ENCODE results near the gene CCSER1. TPM values are rescaled to one million over a fixed set of nuclear protein-coding genes. Genes with fewer than 3 reads are reported as not detected.

The CCSER1 gene
- total RNA-seq, 1 donor from 2014 or later: not detected

- intact Hi-C loops (cut with micrococcal nuclease): no loop called here
- Mint-ChIP-seq H3K36me3 (ENCODE audit: low read depth) (no peaks in the 10 kb centered on the region), H3K4me3 (ENCODE audit: low read depth) (no peak overlapping the region), H3K27ac (no peak overlapping the region), H3K4me1 (ENCODE audit: low read depth) (no peaks in the 10 kb centered on the region), H3K9me3 (no peaks in the 10 kb centered on the region), H3K27me3 (ENCODE audit: low read depth) (no peaks in the 10 kb centered on the region)
- DNase-seq (ENCODE audit: low spot score): no peak
Measured at GRCh38 chr4:90220459-90220858, 93.3 kb downstream of the CCSER1 start.

GRCh38 chr4:90226734-90227133, 99.5 kb downstream of the CCSER1 start:
- no peak overlapping the region for H3K4me3 Mint-ChIP-seq (ENCODE audit: low read depth)

GRCh38 chr4:90227177-90227576, 100.0 kb downstream of the CCSER1 start:
- Mint-ChIP-seq H3K36me3 (ENCODE audit: low read depth) (no peaks in the 10 kb centered on the region), H3K4me1 (ENCODE audit: low read depth) (no peaks in the 10 kb centered on the region), H3K27me3 (ENCODE audit: low read depth) (no peaks in the 10 kb centered on the region), H3K9me3 (no peaks in the 10 kb centered on the region), H3K4me3 (ENCODE audit: low read depth) (no peak overlapping the region), H3K27ac (no peak overlapping the region)
- DNase-seq (ENCODE audit: low spot score): no peak
- intact Hi-C loops (cut with micrococcal nuclease): no loop called here

More at GRCh38 chr4:90226734-90227133, 99.5 kb downstream of the CCSER1 start:
- Mint-ChIP-seq H3K27me3 (ENCODE audit: low read depth) (no peaks in the 10 kb centered on the region), H3K9me3 (no peaks in the 10 kb centered on the region), H3K27ac (no peak overlapping the region), H3K36me3 (ENCODE audit: low read depth) (no peaks in the 10 kb centered on the region), H3K4me1 (ENCODE audit: low read depth) (no peaks in the 10 kb centered on the region)
- intact Hi-C loops (cut with micrococcal nuclease): no loop called here
- DNase-seq (ENCODE audit: low spot score): no peak

- Mint-ChIP-seq H3K9me3 (no peaks in the 10 kb centered on the region), H3K27ac (no peak overlapping the region), H3K36me3 (ENCODE audit: low read depth) (no peaks in the 10 kb centered on the region), H3K4me3 (ENCODE audit: low read depth) (no peak overlapping the region), H3K4me1 (ENCODE audit: low read depth) (no peaks in the 10 kb centered on the region), H3K27me3 (ENCODE audit: low read depth) (no peaks in the 10 kb centered on the region)
- no peak for DNase-seq (ENCODE audit: low spot score)
- intact Hi-C loops (cut with micrococcal nuclease): no loop called here
Measured at GRCh38 chr4:90234916-90235547, 107.8 kb downstream of the CCSER1 start.

GRCh38 chr4:90237751-90238530, 110.7 kb downstream of the CCSER1 start:
- Mint-ChIP-seq H3K27me3 (ENCODE audit: low read depth) (no peaks in the 10 kb centered on the region), H3K9me3 (no peaks in the 10 kb centered on the region), H3K36me3 (ENCODE audit: low read depth) (no peaks in the 10 kb centered on the region), H3K27ac (no peak overlapping the region), H3K4me3 (ENCODE audit: low read depth) (no peak overlapping the region), H3K4me1 (ENCODE audit: low read depth) (no peaks in the 10 kb centered on the region)
- no peak for DNase-seq (ENCODE audit: low spot score)
- intact Hi-C loops (cut with micrococcal nuclease): no loop called here

GRCh38 chr4:90240333-90240732, 113.1 kb downstream of the CCSER1 start:
- no peak overlapping the region for H3K27ac Mint-ChIP-seq
- no peaks in the 10 kb centered on the region for H3K36me3 Mint-ChIP-seq (ENCODE audit: low read depth)
- no peak for DNase-seq (ENCODE audit: low spot score)
- no peak overlapping the region for H3K4me3 Mint-ChIP-seq (ENCODE audit: low read depth)
- intact Hi-C loops (cut with micrococcal nuclease): no loop called here
- H3K4me1 Mint-ChIP-seq (ENCODE audit: low read depth): no peaks in the 10 kb centered on the region
- H3K27me3 Mint-ChIP-seq (ENCODE audit: low read depth): no peaks in the 10 kb centered on the region
- H3K9me3 Mint-ChIP-seq: no peaks in the 10 kb centered on the region

- no peaks in the 10 kb centered on the region for H3K4me1 Mint-ChIP-seq (ENCODE audit: low read depth)
- no peak overlapping the region for H3K4me3 Mint-ChIP-seq (ENCODE audit: low read depth)
- intact Hi-C loops (cut with micrococcal nuclease): no loop called here
- H3K36me3 Mint-ChIP-seq (ENCODE audit: low read depth): no peaks in the 10 kb centered on the region
- H3K27ac Mint-ChIP-seq: no peak overlapping the region
- no peaks in the 10 kb centered on the region for H3K9me3 Mint-ChIP-seq
- DNase-seq (ENCODE audit: low spot score): no peak
- H3K27me3 Mint-ChIP-seq (ENCODE audit: low read depth): no peaks in the 10 kb centered on the region
Measured at GRCh38 chr4:90241008-90241407, 113.8 kb downstream of the CCSER1 start.

GRCh38 chr4:90245837-90246236, 118.6 kb downstream of the CCSER1 start:
- H3K4me1 Mint-ChIP-seq (ENCODE audit: low read depth): no peaks in the 10 kb centered on the region
- H3K27me3 Mint-ChIP-seq (ENCODE audit: low read depth): no peaks in the 10 kb centered on the region
- no peak for DNase-seq (ENCODE audit: low spot score)
- intact Hi-C loops (cut with micrococcal nuclease): no loop called here
- H3K9me3 Mint-ChIP-seq: no peaks in the 10 kb centered on the region
- H3K36me3 Mint-ChIP-seq (ENCODE audit: low read depth): no peaks in the 10 kb centered on the region
- H3K4me3 Mint-ChIP-seq (ENCODE audit: low read depth): no peak overlapping the region
- no peak overlapping the region for H3K27ac Mint-ChIP-seq

GRCh38 chr4:90246816-90247215, 119.6 kb downstream of the CCSER1 start:
- no peaks in the 10 kb centered on the region for H3K36me3 Mint-ChIP-seq (ENCODE audit: low read depth)
- no peak for DNase-seq (ENCODE audit: low spot score)
- H3K4me3 Mint-ChIP-seq (ENCODE audit: low read depth): no peak overlapping the region
- H3K4me1 Mint-ChIP-seq (ENCODE audit: low read depth): no peaks in the 10 kb centered on the region
- no peaks in the 10 kb centered on the region for H3K27me3 Mint-ChIP-seq (ENCODE audit: low read depth)
- intact Hi-C loops (cut with micrococcal nuclease): no loop called here
- no peak overlapping the region for H3K27ac Mint-ChIP-seq
- H3K9me3 Mint-ChIP-seq: no peaks in the 10 kb centered on the region

- no peak overlapping the region for H3K27ac Mint-ChIP-seq
- no peak overlapping the region for H3K4me3 Mint-ChIP-seq (ENCODE audit: low read depth)
- H3K4me1 Mint-ChIP-seq (ENCODE audit: low read depth): no peaks in the 10 kb centered on the region
- no peaks in the 10 kb centered on the region for H3K36me3 Mint-ChIP-seq (ENCODE audit: low read depth)
- H3K27me3 Mint-ChIP-seq (ENCODE audit: low read depth): no peaks in the 10 kb centered on the region
- intact Hi-C loops (cut with micrococcal nuclease): no loop called here
- no peak for DNase-seq (ENCODE audit: low spot score)
- no peaks in the 10 kb centered on the region for H3K9me3 Mint-ChIP-seq
Measured at GRCh38 chr4:90254357-90254756, 127.2 kb downstream of the CCSER1 start.

- H3K4me3 Mint-ChIP-seq (ENCODE audit: low read depth): no peak overlapping the region
- no peaks in the 10 kb centered on the region for H3K36me3 Mint-ChIP-seq (ENCODE audit: low read depth)
- DNase-seq (ENCODE audit: low spot score): no peak
- intact Hi-C loops (cut with micrococcal nuclease): no loop called here
- H3K27ac Mint-ChIP-seq: no peak overlapping the region
- no peaks in the 10 kb centered on the region for H3K9me3 Mint-ChIP-seq
- H3K27me3 Mint-ChIP-seq (ENCODE audit: low read depth): no peaks in the 10 kb centered on the region
- no peaks in the 10 kb centered on the region for H3K4me1 Mint-ChIP-seq (ENCODE audit: low read depth)
Measured at GRCh38 chr4:90274175-90274574, 147.0 kb downstream of the CCSER1 start.

- no peaks in the 10 kb centered on the region for H3K4me1 Mint-ChIP-seq (ENCODE audit: low read depth)
- intact Hi-C loops (cut with micrococcal nuclease): no loop called here
- no peaks in the 10 kb centered on the region for H3K36me3 Mint-ChIP-seq (ENCODE audit: low read depth)
- no peak overlapping the region for H3K27ac Mint-ChIP-seq
- H3K9me3 Mint-ChIP-seq: no peaks in the 10 kb centered on the region
- H3K27me3 Mint-ChIP-seq (ENCODE audit: low read depth): no peaks in the 10 kb centered on the region
- DNase-seq (ENCODE audit: low spot score): no peak
- no peak overlapping the region for H3K4me3 Mint-ChIP-seq (ENCODE audit: low read depth)
Measured at GRCh38 chr4:90280954-90281353, 153.8 kb downstream of the CCSER1 start.

GRCh38 chr4:90281541-90282355, 154.6 kb downstream of the CCSER1 start:
- no peak for DNase-seq (ENCODE audit: low spot score)
- Mint-ChIP-seq H3K27me3 (ENCODE audit: low read depth) (no peaks in the 10 kb centered on the region), H3K4me3 (ENCODE audit: low read depth) (no peak overlapping the region), H3K27ac (no peak overlapping the region), H3K4me1 (ENCODE audit: low read depth) (no peaks in the 10 kb centered on the region), H3K9me3 (no peaks in the 10 kb centered on the region), H3K36me3 (ENCODE audit: low read depth) (no peaks in the 10 kb centered on the region)
- intact Hi-C loops (cut with micrococcal nuclease): no loop called here
